GM23338 (cell line): ENCODE results near the gene SLC5A11. TPM values are rescaled to one million over a fixed set of nuclear protein-coding genes. Genes with fewer than 3 reads are reported as not detected.

Source experiments
- ATAC-seq: fragments of 200-7000 bp; cut with Tn5 transposase; 3 replicates; pipeline ENCODE4 v1.9.1; 2020
- DNase-seq: peaks from one replicate; pipeline ENCODE4 v3.0.0-alpha.2; 2015; ENCODE audit warnings: low spot score
- H2AFZ ChIP-seq: fragments of 200-600 bp; sonication (generic); 2 replicates; pipeline ENCODE4 v1.8.0; 2016; ENCODE audit warnings: antibody characterized with exemption, mild to moderate bottlenecking, moderate library complexity
- H3F3A ChIP-seq: fragments of 200-600 bp; sonication (generic); replicated peaks from 2 replicates; pipeline ENCODE4 v1.8.0; 2017; ENCODE audit warnings: antibody characterized with exemption, mixed run types, low read depth
- H3K27ac ChIP-seq: fragments of 200-600 bp; sonication (generic); 2 replicates; pipeline ENCODE4 v1.6.1; 2016; ENCODE audit warnings: low read depth
- H3K27me3 ChIP-seq: fragments of 200-600 bp; sonication (generic); 2 replicates; pipeline ENCODE4 v1.8.0; 2016; ENCODE audit warnings: mild to moderate bottlenecking, mixed run types, moderate library complexity; ENCODE audit not compliant: insufficient read depth
- H3K36me3 ChIP-seq: fragments of 200-600 bp; sonication (generic); 2 replicates; pipeline ENCODE4 v1.8.0; 2016; ENCODE audit warnings: mild to moderate bottlenecking; ENCODE audit not compliant: insufficient read depth
- H3K4me1 ChIP-seq: fragments of 200-600 bp; sonication (generic); 2 replicates; pipeline ENCODE4 v1.8.0; 2016; ENCODE audit warnings: mild to moderate bottlenecking, moderate library complexity; ENCODE audit not compliant: insufficient read depth
- H3K4me2 ChIP-seq: fragments of 200-600 bp; sonication (generic); 2 replicates; pipeline ENCODE4 v1.7.1; 2017; ENCODE audit warnings: mixed run types
- H3K4me3 ChIP-seq: fragments of 200-600 bp; sonication (generic); 2 replicates; pipeline ENCODE4 v1.6.1; 2016; ENCODE audit warnings: mixed run types
- H3K79me2 ChIP-seq: fragments of 200-600 bp; sonication (generic); replicated peaks from 2 replicates; pipeline ENCODE4 v1.8.0; 2017; ENCODE audit warnings: mild to moderate bottlenecking; ENCODE audit not compliant: insufficient read depth
- H3K9me2 ChIP-seq: fragments of 200-600 bp; sonication (generic); 2 replicates; pipeline ENCODE4 v1.8.0; 2017; ENCODE audit not compliant: insufficient read depth
- H4K20me1 ChIP-seq: fragments of 200-600 bp; sonication (generic); replicated peaks from 2 replicates; pipeline ENCODE4 v1.8.0; 2017; ENCODE audit warnings: mild to moderate bottlenecking; ENCODE audit not compliant: insufficient read depth
- H3K27ac Mint-ChIP-seq: 2 replicates; pipeline ENCODE4 v1.8.0; 2020; ENCODE audit warnings: inconsistent platforms, mild to moderate bottlenecking, moderate library complexity, mixed read lengths
- H3K27me3 Mint-ChIP-seq: 3 replicates; pipeline ENCODE4 v1.8.0; 2022; ENCODE audit warnings: low read depth, mild to moderate bottlenecking, moderate library complexity, mixed read lengths, inconsistent platforms; ENCODE audit not compliant: insufficient read depth, poor library complexity
- H3K36me3 Mint-ChIP-seq: 3 replicates; pipeline ENCODE4 v1.8.0; 2021; ENCODE audit warnings: low read depth, mild to moderate bottlenecking, inconsistent platforms, moderate library complexity, mixed read lengths
- H3K4me1 Mint-ChIP-seq: 3 replicates; pipeline ENCODE4 v1.8.0; 2020; ENCODE audit warnings: mild to moderate bottlenecking, inconsistent platforms, mixed read lengths
- H3K4me3 Mint-ChIP-seq: 3 replicates; pipeline ENCODE4 v1.8.0; 2021; ENCODE audit warnings: moderate library complexity, mild to moderate bottlenecking, inconsistent platforms, mixed read lengths
- H3K9me3 Mint-ChIP-seq: 3 replicates; pipeline ENCODE4 v1.8.0; 2020; ENCODE audit warnings: moderate library complexity, mild to moderate bottlenecking, inconsistent platforms, mixed read lengths
- CREB1 ChIP-seq: fragments of 250-450 bp; sonication (Bioruptor Pico); IDR thresholded peaks from 2 replicates; pipeline ENCODE4 v1.5.0; 2020; ENCODE audit warnings: low read depth, mild to moderate bottlenecking, moderate library complexity
- EZH2 ChIP-seq: fragments of 200-600 bp; sonication (generic); IDR thresholded peaks from one replicate; pipeline ENCODE4 v1.8.0; 2017; ENCODE audit warnings: antibody characterized with exemption, mild to moderate bottlenecking, low read depth; ENCODE audit not compliant: unreplicated experiment
- EZH2phosphoT487 ChIP-seq: fragments of 200-600 bp; sonication (generic); IDR thresholded peaks from one replicate; pipeline ENCODE4 v1.8.1; 2018; ENCODE audit warnings: antibody characterized with exemption; ENCODE audit not compliant: unreplicated experiment
- NANOG ChIP-seq: IDR thresholded peaks from 2 replicates; pipeline ENCODE4 v1.6.1; 2016; ENCODE audit warnings: antibody characterized with exemption, borderline replicate concordance
- POLR2AphosphoS5 ChIP-seq: IDR thresholded peaks from 2 replicates; pipeline ENCODE4 v1.6.1; 2016; ENCODE audit warnings: antibody characterized with exemption, low read depth
- STAT1 ChIP-seq: IDR thresholded peaks from one replicate; pipeline ENCODE4 v1.6.1; 2016; ENCODE audit warnings: antibody characterized with exemption; ENCODE audit not compliant: unreplicated experiment
- ZNF114 ChIP-seq: fragments of 250-450 bp; sonication (Bioruptor Pico); IDR thresholded peaks from 2 replicates; pipeline ENCODE4 v1.5.0; 2020; ENCODE audit warnings: mild to moderate bottlenecking, moderate library complexity
- polyA plus RNA-seq: library from polyadenylated mRNA; unstranded; fragments of >200 nt; fragmentation: Nextera tagmentation; extraction: Ambion mirVana; gene quantifications from 2 replicates; pipeline ENCODE4 v1.2.1, GENCODE V29; 2016
- total RNA-seq: library from RNA; depleted of rRNA; stranded (reverse); fragments of >200 nt; shearing (Covaris generic); gene quantifications from 2 replicates; pipeline ENCODE4 v1.2.3, GENCODE V29; 2014
- TF ChIP-seq, protein P1 (sequence below): IDR thresholded peaks from one replicate; pipeline ENCODE4 v1.6.1; 2018; ENCODE audit warnings: antibody characterized with exemption; ENCODE audit not compliant: unreplicated experiment
- TF ChIP-seq, protein P2 (sequence below): IDR thresholded peaks from 2 replicates; pipeline ENCODE4 v1.6.1; 2016; ENCODE audit warnings: antibody characterized with exemption
- TF ChIP-seq, protein P3 (sequence below): fragments of 250-450 bp; sonication (Bioruptor Pico); IDR thresholded peaks from 2 replicates; pipeline ENCODE4 v1.5.0; 2020; ENCODE audit warnings: mild to moderate bottlenecking, moderate library complexity

SLC5A11 gene
- total and polyA plus RNA-seq, 2 experiments from 2014 or later: 0.07 TPM; not detected in 1

DNA sequence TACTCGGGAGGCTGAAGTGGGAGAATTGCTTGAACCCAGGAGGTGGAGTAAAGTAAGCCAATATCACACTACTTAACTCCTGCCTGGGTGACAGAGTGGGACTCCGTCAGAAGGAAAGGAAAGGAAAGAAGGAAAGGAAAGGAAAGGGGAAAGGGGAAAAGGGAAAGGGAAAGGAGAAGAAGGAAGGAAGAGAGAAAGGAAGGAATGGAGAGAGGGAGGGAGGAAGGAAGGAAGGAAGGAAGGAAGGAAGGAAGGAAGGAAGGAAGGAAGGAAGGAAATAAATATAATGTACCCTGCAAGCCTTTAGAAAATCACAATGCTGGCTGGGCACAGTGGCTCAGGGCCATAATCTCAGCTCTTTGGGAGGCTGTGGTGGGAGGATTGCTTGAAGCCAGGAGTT lies 27.3 kb downstream of the SLC5A11 start:
- Histone ChIP-seq H3K27me3 (no peaks in the 10 kb centered on the region), H4K20me1 (no peaks in the 10 kb centered on the region), H2AFZ (no peak overlapping the region), H3K36me3 (no peaks in the 10 kb centered on the region), H3K4me2 (no peak overlapping the region), H3F3A (no peaks in the 10 kb centered on the region), H3K27ac (no peak overlapping the region), H3K4me3 (no peak overlapping the region), H3K9me2 (no peaks in the 10 kb centered on the region), H3K4me1 (no peaks in the 10 kb centered on the region), H3K79me2 (no peaks in the 10 kb centered on the region)
- DNase-seq: no peak
- no peak for ATAC-seq
- Mint-ChIP-seq H3K9me3 (no peaks in the 10 kb centered on the region; the same call in 2 of the 3 replicates), H3K27ac (no peak overlapping the region), H3K27me3 (no peaks in the 10 kb centered on the region), H3K4me1 (no peaks in the 10 kb centered on the region), H3K36me3 (no peaks in the 10 kb centered on the region), H3K4me3 (no peak overlapping the region)
- TF ChIP-seq NANOG (no peak), ZNF114 (no peak), CREB1 (no peak), EZH2 (no peak)
- TF ChIP-seq, protein P1, sequence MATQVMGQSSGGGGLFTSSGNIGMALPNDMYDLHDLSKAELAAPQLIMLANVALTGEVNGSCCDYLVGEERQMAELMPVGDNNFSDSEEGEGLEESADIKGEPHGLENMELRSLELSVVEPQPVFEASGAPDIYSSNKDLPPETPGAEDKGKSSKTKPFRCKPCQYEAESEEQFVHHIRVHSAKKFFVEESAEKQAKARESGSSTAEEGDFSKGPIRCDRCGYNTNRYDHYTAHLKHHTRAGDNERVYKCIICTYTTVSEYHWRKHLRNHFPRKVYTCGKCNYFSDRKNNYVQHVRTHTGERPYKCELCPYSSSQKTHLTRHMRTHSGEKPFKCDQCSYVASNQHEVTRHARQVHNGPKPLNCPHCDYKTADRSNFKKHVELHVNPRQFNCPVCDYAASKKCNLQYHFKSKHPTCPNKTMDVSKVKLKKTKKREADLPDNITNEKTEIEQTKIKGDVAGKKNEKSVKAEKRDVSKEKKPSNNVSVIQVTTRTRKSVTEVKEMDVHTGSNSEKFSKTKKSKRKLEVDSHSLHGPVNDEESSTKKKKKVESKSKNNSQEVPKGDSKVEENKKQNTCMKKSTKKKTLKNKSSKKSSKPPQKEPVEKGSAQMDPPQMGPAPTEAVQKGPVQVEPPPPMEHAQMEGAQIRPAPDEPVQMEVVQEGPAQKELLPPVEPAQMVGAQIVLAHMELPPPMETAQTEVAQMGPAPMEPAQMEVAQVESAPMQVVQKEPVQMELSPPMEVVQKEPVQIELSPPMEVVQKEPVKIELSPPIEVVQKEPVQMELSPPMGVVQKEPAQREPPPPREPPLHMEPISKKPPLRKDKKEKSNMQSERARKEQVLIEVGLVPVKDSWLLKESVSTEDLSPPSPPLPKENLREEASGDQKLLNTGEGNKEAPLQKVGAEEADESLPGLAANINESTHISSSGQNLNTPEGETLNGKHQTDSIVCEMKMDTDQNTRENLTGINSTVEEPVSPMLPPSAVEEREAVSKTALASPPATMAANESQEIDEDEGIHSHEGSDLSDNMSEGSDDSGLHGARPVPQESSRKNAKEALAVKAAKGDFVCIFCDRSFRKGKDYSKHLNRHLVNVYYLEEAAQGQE: no peak
- TF ChIP-seq, protein P2, sequence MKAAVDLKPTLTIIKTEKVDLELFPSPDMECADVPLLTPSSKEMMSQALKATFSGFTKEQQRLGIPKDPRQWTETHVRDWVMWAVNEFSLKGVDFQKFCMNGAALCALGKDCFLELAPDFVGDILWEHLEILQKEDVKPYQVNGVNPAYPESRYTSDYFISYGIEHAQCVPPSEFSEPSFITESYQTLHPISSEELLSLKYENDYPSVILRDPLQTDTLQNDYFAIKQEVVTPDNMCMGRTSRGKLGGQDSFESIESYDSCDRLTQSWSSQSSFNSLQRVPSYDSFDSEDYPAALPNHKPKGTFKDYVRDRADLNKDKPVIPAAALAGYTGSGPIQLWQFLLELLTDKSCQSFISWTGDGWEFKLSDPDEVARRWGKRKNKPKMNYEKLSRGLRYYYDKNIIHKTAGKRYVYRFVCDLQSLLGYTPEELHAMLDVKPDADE: no peak

DNA sequence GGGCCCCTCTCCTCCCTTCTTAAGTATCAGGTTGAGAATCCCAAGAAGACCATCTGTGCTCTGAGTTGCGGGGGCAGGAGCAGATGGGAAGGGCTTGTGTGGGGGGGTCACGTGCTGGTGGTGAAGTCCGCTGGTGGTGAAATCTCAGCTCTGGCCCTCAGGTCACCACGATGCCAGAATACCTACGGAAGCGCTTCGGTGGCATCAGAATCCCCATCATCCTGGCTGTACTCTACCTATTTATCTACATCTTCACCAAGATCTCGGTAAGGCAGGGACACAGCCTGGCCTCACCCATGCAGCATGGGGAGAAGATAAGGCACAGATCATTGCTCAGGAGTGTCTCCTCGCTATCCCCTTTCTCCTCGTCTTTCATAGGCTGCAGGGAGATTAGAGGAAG lies 29.7 kb downstream of the SLC5A11 start:
- Histone ChIP-seq H3K4me1 (no peaks in the 10 kb centered on the region), H3K4me2 (no peak overlapping the region), H4K20me1 (no peaks in the 10 kb centered on the region), H3K4me3 (no peak overlapping the region), H2AFZ (no peak overlapping the region), H3F3A (no peaks in the 10 kb centered on the region), H3K27me3 (no peaks in the 10 kb centered on the region), H3K79me2 (no peaks in the 10 kb centered on the region), H3K36me3 (no peaks in the 10 kb centered on the region), H3K9me2 (no peaks in the 10 kb centered on the region), H3K27ac (no peak overlapping the region)
- Mint-ChIP-seq H3K4me3 (no peak overlapping the region), H3K9me3 (peaks cover under 1% of the 10 kb centered on the region; the same call in 2 of the 3 replicates), H3K36me3 (no peaks in the 10 kb centered on the region), H3K4me1 (no peaks in the 10 kb centered on the region), H3K27ac (no peak overlapping the region), H3K27me3 (no peaks in the 10 kb centered on the region)
- DNase-seq (no peak), ATAC-seq (no peak)
- no peak for TF ChIP-seq STAT1
- TF ChIP-seq ZNF114: no peak
- TF ChIP-seq, protein P3, sequence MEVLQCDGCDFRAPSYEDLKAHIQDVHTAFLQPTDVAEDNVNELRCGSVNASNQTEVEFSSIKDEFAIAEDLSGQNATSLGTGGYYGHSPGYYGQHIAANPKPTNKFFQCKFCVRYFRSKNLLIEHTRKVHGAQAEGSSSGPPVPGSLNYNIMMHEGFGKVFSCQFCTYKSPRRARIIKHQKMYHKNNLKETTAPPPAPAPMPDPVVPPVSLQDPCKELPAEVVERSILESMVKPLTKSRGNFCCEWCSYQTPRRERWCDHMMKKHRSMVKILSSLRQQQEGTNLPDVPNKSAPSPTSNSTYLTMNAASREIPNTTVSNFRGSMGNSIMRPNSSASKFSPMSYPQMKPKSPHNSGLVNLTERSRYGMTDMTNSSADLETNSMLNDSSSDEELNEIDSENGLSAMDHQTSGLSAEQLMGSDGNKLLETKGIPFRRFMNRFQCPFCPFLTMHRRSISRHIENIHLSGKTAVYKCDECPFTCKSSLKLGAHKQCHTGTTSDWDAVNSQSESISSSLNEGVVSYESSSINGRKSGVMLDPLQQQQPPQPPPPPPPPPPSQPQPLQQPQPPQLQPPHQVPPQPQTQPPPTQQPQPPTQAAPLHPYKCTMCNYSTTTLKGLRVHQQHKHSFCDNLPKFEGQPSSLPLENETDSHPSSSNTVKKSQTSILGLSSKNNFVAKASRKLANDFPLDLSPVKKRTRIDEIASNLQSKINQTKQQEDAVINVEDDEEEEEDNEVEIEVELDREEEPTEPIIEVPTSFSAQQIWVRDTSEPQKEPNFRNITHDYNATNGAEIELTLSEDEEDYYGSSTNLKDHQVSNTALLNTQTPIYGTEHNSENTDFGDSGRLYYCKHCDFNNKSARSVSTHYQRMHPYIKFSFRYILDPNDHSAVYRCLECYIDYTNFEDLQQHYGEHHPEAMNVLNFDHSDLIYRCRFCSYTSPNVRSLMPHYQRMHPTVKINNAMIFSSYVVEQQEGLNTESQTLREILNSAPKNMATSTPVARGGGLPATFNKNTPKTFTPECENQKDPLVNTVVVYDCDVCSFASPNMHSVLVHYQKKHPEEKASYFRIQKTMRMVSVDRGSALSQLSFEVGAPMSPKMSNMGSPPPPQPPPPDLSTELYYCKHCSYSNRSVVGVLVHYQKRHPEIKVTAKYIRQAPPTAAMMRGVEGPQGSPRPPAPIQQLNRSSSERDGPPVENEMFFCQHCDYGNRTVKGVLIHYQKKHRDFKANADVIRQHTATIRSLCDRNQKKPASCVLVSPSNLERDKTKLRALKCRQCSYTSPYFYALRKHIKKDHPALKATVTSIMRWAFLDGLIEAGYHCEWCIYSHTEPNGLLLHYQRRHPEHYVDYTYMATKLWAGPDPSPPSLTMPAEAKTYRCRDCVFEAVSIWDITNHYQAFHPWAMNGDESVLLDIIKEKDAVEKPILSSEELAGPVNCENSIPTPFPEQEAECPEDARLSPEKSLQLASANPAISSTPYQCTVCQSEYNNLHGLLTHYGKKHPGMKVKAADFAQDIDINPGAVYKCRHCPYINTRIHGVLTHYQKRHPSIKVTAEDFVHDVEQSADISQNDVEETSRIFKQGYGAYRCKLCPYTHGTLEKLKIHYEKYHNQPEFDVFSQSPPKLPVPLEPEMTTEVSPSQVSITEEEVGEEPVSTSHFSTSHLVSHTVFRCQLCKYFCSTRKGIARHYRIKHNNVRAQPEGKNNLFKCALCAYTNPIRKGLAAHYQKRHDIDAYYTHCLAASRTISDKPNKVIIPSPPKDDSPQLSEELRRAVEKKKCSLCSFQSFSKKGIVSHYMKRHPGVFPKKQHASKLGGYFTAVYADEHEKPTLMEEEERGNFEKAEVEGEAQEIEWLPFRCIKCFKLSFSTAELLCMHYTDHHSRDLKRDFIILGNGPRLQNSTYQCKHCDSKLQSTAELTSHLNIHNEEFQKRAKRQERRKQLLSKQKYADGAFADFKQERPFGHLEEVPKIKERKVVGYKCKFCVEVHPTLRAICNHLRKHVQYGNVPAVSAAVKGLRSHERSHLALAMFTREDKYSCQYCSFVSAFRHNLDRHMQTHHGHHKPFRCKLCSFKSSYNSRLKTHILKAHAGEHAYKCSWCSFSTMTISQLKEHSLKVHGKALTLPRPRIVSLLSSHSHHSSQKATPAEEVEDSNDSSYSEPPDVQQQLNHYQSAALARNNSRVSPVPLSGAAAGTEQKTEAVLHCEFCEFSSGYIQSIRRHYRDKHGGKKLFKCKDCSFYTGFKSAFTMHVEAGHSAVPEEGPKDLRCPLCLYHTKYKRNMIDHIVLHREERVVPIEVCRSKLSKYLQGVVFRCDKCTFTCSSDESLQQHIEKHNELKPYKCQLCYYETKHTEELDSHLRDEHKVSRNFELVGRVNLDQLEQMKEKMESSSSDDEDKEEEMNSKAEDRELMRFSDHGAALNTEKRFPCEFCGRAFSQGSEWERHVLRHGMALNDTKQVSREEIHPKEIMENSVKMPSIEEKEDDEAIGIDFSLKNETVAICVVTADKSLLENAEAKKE: no peak
- no peak for TF ChIP-seq EZH2phosphoT487
- TF ChIP-seq POLR2AphosphoS5: no peak
